Kidney (tissue), 14 donors: ENCODE measurements around the gene CEBPG. TPM values are rescaled to one million over a fixed set of nuclear protein-coding genes. Genes with fewer than 3 reads are reported as not detected.

Experiments
- DNase-seq, 5 donors: peaks; one replicate each; pipeline ENCODE4 v3.0.0-alpha.2; 2013 to 2020
- FAIRE-seq: peaks from 2 replicates; lab custom pipeline; 2012; peaks lifted over from hg19 to GRCh38; lab: Jason Lieb, UNC
- H3K27ac ChIP-seq, 2 donors: one replicate each; pipeline ENCODE4 v1.7.0; 2013; ENCODE audit warnings: low read depth in 2 of 2, low read length in 2 of 2, inconsistent platforms in 1 of 2
- H3K27me3 ChIP-seq: one replicate; pipeline ENCODE4 v1.7.1; 2013; ENCODE audit warnings: low read length, inconsistent platforms; ENCODE audit not compliant: control insufficient read depth, insufficient read depth
- H3K36me3 ChIP-seq, 3 donors: one replicate each; pipeline versions ENCODE4 v1.7.0 to v1.7.1; 2013; ENCODE audit warnings: low read length in 3 of 3, control low read depth in 1 of 3, inconsistent platforms in 1 of 3; ENCODE audit not compliant: insufficient read depth in 3 of 3, control insufficient read depth in 2 of 3
- H3K4me1 ChIP-seq, 3 donors: one replicate each; pipeline versions ENCODE4 v1.7.0 to v1.7.1; 2013; ENCODE audit warnings: low read length in 3 of 3, inconsistent platforms in 1 of 3, low read depth in 1 of 3; ENCODE audit not compliant: control insufficient read depth in 2 of 3, insufficient read depth in 2 of 3
- H3K4me3 ChIP-seq, 3 donors: one replicate each; pipeline versions ENCODE4 v1.7.0 to v1.8.1; 2013; ENCODE audit warnings: low read length in 3 of 3, control low read depth in 1 of 3, inconsistent platforms in 1 of 3
- H3K9ac ChIP-seq, 3 donors: one replicate each; pipeline versions ENCODE4 v1.7.0 to v1.7.1; 2013; ENCODE audit warnings: low read length in 3 of 3, control low read depth in 1 of 3, inconsistent platforms in 1 of 3
- H3K9me3 ChIP-seq, 3 donors: one replicate each; pipeline versions ENCODE4 v1.7.0 to v1.7.1; 2013; ENCODE audit warnings: low read length in 3 of 3, control low read depth in 1 of 3, inconsistent platforms in 1 of 3; ENCODE audit not compliant: control insufficient read depth in 2 of 3, insufficient read depth in 1 of 3
- intact Hi-C: fragments of 100-400 bp; cut with DNase I; formaldehyde crosslinking; loops from one replicate; pipeline ENCODE4 v1.11.1; 2022
- polyA plus RNA-seq: library from polyadenylated mRNA; stranded (reverse); fragments of 350-450 nt; fragmentation: Illumina TruSeq; extraction: RNeasy Lipid Tissue Mini Kit (QIAGEN cat#74804); gene quantifications from one replicate; pipeline ENCODE4 v1.2.3, GENCODE V29; 2014; ENCODE audit warnings: low read depth, low replicate concordance; ENCODE audit not compliant: insufficient read depth
- total RNA-seq: library from RNA; stranded (reverse); fragmentation: NEBNext Ultra II Directional; extraction: Animal tissue kit (Norgen Biotek cat#: 25700); gene quantifications from one replicate; pipeline ENCODE4 v1.2.1, GENCODE V29; 2021
- TF ChIP-seq, protein P1 (sequence below): IDR thresholded peaks from 3 replicates; pipeline ENCODE4 v1.5.1; 2012; ENCODE audit warnings: mild to moderate bottlenecking, moderate library complexity, borderline replicate concordance; ENCODE audit not compliant: insufficient read depth; ENCODE audit errors: extremely low read depth
- donor health status: control.
- donor health status: control.
- donor health status: control.
- donor health status: control.
- donor health status: control.
- donor health status: DM: yes; HTN: yes; CAD: no.
- donor health status: Normal renal cell carcinoma (clear cell type).

Gene CEBPG
- total and polyA plus RNA-seq, 2 donors from 2014 or later: 13.0 to 22.4 TPM

- H3K4me3 ChIP-seq: no peak overlapping the region
- H3K27me3 ChIP-seq: no peaks in the 10 kb centered on the region
- intact Hi-C loops: no loop called here
- DNase-seq (no peak), FAIRE-seq (no peak)
- H3K4me1 ChIP-seq: no peaks in the 10 kb centered on the region
- H3K27ac ChIP-seq: no peak overlapping the region
- H3K9me3 ChIP-seq: no peaks in the 10 kb centered on the region
- TF ChIP-seq, protein P1, sequence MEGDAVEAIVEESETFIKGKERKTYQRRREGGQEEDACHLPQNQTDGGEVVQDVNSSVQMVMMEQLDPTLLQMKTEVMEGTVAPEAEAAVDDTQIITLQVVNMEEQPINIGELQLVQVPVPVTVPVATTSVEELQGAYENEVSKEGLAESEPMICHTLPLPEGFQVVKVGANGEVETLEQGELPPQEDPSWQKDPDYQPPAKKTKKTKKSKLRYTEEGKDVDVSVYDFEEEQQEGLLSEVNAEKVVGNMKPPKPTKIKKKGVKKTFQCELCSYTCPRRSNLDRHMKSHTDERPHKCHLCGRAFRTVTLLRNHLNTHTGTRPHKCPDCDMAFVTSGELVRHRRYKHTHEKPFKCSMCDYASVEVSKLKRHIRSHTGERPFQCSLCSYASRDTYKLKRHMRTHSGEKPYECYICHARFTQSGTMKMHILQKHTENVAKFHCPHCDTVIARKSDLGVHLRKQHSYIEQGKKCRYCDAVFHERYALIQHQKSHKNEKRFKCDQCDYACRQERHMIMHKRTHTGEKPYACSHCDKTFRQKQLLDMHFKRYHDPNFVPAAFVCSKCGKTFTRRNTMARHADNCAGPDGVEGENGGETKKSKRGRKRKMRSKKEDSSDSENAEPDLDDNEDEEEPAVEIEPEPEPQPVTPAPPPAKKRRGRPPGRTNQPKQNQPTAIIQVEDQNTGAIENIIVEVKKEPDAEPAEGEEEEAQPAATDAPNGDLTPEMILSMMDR: no peak
- no peak overlapping the region for H3K9ac ChIP-seq
- no peaks in the 10 kb centered on the region for H3K36me3 ChIP-seq
Measured at GRCh38 chr19:33358408-33358807, 15.1 kb upstream of the CEBPG start.

DNA sequence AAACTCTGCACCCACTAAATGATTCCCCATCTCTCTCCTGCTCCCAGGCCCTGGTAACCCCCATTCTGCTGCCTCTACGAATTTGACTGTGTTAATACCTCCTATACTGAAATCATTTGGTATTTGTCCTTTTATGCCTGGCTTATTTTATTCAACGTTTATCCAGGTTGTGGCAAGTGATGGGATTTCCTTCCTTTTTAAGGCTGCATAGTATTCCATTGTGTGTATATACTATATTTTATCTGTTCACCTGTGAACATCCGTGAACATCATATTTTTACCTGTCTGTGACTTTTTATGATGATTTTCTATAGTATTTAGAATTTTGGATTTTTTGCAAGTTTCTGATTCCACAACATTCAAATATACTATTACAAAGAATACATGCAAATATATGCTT is 13.9 kb upstream of the CEBPG start:
- FAIRE-seq: no peak
- Histone ChIP-seq H3K27ac (no peak overlapping the region), H3K4me3 (no peak overlapping the region), H3K9me3 (no peaks in the 10 kb centered on the region), H3K9ac (no peak overlapping the region), H3K36me3 (no peaks in the 10 kb centered on the region), H3K27me3 (no peaks in the 10 kb centered on the region), H3K4me1 (no peaks in the 10 kb centered on the region)
- TF ChIP-seq, protein P1: no peak
- DNase-seq: no peak
- intact Hi-C loops: no loop called here

GRCh38 chr19:33362508-33363228 is 10.8 kb upstream of the CEBPG start:
- FAIRE-seq (no peak), DNase-seq (no peak)
- Histone ChIP-seq H3K27me3 (no peaks in the 10 kb centered on the region), H3K36me3 (no peaks in the 10 kb centered on the region), H3K4me3 (no peak overlapping the region), H3K4me1 (no peaks in the 10 kb centered on the region), H3K27ac (no peak overlapping the region), H3K9me3 (no peaks in the 10 kb centered on the region), H3K9ac (no peak overlapping the region)
- TF ChIP-seq, protein P1: no peak
- intact Hi-C loops: no loop called here

DNA sequence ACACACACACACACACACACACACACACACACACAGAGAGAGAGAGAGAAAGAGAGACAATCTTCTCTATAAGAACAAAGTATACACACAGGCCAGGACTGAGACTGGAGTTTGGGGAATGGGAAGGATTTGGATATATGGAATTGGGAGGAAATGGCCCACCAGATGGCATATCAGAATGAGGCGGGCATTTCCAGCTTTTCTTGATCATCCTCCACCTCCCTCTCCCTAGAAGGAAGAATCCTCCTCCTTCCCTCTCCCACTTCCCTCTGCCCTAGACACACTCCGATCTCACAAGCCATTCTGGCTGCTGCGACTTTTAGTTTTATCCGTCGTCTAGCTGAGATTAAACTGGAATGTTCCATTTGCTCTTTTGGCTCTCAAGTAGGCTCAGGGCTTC is 10.0 kb upstream of the CEBPG start:
- TF ChIP-seq, protein P1: no peak
- intact Hi-C loops: no loop called here
- H3K9me3 ChIP-seq: no peaks in the 10 kb centered on the region
- no peaks in the 10 kb centered on the region for H3K36me3 ChIP-seq
- H3K4me1 ChIP-seq: no peaks in the 10 kb centered on the region
- no peak overlapping the region for H3K27ac ChIP-seq
- H3K9ac ChIP-seq: no peak overlapping the region
- DNase-seq (no peak), FAIRE-seq (no peak)
- no peak overlapping the region for H3K4me3 ChIP-seq
- H3K27me3 ChIP-seq: no peaks in the 10 kb centered on the region
